ENCODE results near the gene OR2A42. TPM values are rescaled to one million over a fixed set of nuclear protein-coding genes. Genes with fewer than 3 reads are reported as not detected.
A peak's percentile ranks its signal among the peaks of the same experiment; 100 is the strongest.
"Not testable (repeated sequence)": the region's sequence is repeated elsewhere in the genome, so short reads cannot be mapped to it uniquely, and the experiment has no call there.

Gene OR2A42
- total RNA-seq, 2 donors from 2014 or later, result not detected

DNA sequence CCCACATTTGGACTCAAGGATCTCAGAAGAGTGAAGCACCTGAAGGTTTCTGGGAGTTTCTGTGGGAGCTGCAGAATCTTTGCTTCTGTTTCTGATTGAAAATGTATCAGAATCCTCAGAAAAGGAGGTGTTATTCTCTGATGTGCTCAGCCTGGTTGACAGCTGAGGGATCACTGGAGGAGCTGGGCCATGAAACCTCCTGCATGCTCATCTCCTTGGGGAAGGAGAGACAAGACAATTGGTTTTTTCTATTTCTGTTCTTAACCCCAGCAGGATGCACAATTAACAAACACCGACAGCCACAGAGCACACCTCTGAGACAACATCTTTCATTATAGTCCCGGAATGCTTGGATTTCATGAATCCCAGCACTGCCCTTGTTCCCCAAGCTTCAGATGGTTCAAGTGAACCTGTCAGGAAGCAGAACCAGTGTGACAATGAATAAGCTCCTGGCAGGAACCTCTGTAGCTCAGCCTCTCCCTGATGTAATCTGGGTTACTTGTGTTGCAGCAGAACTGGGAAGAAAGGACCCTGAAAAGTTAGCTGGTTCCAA, 799 bp downstream of the OR2A42 start:
- not testable (repeated sequence) for H3K27ac Mint-ChIP-seq; ATAC-seq; H3K9me3 Mint-ChIP-seq; H3K36me3 Mint-ChIP-seq; DNase-seq (ENCODE audit: low spot score in 2 of 2)

DNA sequence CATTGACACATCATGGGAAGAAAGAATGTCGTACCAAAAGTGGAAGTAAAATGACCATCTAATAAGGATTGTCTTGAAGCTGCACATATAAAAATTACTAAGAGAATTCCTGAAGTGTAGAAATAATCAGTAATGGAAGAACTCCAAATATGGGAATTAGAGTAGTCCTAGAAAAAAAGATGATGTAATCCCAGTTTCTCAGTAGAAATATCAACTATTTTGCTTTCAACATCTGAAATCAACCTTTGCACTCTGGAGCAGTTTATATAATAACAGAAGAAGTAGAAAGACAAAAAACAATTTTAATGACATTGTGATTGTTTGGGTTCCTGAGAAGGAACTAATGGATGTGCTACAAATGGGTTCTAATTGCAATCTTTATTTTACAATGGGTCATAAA, 6.4 kb downstream of the OR2A42 start:
- not testable (repeated sequence) for H3K27ac Mint-ChIP-seq; H3K9me3 Mint-ChIP-seq; ATAC-seq; DNase-seq (ENCODE audit: low spot score in 2 of 2); H3K36me3 Mint-ChIP-seq

DNA sequence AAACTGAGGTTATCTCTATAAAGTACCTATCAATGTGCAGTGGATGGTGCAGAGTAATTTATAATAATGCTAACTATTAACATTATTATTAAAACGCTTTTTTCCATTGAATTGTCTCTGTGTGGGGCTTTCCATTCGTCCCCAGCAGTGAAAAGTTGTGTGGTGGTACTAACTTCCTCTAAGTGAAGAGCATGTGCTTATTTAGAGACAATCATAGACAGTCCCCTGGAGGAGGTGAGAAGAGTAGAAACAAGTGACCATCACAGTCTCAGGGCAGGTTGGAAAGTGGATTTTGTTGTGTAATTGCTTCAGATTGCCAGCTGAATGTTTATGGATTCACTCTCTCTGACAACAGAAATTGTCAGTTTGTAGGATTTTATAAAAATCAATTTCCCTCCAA, 8.4 kb downstream of the OR2A42 start:
- H3K27ac Mint-ChIP-seq; H3K9me3 Mint-ChIP-seq; H3K36me3 Mint-ChIP-seq; ATAC-seq; DNase-seq (ENCODE audit: low spot score in 2 of 2): not testable (repeated sequence)

DNA sequence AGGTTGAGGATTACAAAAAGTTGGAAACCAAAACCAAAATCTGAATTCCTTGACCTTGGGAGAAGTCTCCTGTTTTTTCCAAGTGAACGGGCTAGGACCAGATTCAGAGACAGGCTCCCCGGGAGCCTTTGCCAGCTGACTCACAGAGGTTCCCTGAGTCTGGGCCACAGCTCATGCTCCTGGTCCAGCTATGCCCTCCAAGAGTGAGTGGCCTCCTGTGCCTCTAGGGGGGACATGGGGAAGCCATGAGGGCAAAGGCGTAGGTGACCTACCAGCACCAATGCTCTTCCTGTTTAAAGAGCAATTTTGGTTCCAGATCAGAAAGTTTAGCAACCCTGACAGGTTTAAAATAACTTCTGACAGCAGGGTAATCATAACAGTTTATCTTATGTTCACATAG, 10.6 kb downstream of the OR2A42 start:
- not testable (repeated sequence) for DNase-seq (ENCODE audit: low spot score in 2 of 2); H3K27ac Mint-ChIP-seq; ATAC-seq; H3K9me3 Mint-ChIP-seq; H3K36me3 Mint-ChIP-seq

DNA sequence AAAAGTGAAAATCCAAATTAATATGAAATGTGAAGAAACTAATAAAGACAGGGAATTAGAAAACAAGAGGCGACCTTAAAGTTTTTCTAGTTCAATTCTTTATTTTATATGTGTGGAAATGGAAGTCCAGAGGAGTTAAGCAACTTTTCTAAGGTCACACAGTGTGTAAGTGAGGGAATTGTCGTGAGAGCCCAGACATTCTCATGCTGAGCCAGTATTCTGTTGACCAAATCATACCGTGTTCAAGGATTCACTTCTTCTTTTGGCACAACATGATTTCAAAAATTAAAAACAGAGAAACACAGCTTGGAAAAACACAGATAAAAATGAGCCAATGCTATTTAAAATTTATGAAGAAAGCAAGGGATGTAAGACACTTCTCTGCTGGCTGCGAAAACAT, 12.5 kb downstream of the OR2A42 start:
- H3K9me3 Mint-ChIP-seq; ATAC-seq; H3K27ac Mint-ChIP-seq; DNase-seq (ENCODE audit: low spot score in 2 of 2); H3K36me3 Mint-ChIP-seq: not testable (repeated sequence)

DNA sequence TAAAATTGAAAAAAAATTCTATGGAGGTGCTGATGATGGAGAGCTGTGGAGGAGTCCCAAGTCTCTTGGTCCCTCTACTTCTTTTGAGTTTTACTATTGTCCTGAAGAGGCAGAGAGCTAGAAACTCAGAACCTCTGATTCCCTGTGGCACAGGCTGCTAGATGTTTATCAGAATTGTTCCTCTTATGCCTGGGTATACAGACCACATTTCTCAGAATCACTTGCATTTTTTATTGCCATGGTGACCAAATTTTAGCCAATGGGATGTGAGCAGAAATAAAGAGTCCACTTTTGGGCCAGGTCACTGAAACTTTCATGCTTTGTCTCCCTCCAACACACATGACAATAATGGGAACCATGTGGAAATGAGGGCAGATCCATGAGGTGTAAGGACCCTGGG, 15.7 kb downstream of the OR2A42 start:
- not testable (repeated sequence) for H3K36me3 Mint-ChIP-seq; DNase-seq (ENCODE audit: low spot score in 2 of 2); H3K27ac Mint-ChIP-seq; H3K9me3 Mint-ChIP-seq; ATAC-seq

DNA sequence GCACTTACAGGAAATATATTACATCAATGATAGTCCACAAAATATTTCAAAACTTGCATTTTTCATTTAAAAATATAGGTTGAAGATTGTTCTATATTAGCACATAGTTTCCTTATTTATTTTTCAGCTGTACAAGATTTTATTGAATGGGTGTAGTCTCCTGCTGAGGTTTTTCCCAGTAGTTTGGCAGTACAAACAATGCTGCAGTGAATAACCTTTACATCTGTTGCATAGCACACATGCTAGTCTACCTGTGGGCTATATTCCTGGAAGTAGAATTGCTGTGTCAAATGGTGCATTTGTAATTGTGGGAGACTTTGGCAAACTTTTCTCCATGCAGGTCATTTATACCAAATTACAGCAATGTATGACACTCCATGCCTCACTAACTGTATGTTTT, 18.9 kb downstream of the OR2A42 start:
- not testable (repeated sequence) for DNase-seq (ENCODE audit: low spot score in 2 of 2); H3K36me3 Mint-ChIP-seq; ATAC-seq; H3K27ac Mint-ChIP-seq; H3K9me3 Mint-ChIP-seq

DNA sequence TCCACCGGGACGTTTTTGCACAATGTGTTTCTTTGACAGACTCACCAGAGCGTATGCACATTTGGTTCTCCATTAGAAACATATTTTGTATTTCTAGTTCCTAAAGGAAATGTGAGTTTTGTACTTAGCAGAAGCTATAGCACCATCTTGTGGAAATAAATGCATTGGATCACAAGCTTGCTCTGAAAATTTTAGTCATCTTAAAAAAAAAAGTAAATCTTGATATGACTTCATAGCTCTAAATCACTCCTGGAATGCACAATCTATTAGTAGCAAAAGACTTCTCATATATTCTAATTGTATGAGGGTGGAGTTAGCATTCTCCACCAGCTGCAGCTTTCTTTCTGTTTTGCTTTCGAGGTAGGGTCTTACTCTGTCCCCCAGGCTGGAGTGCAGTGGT, 20.3 kb downstream of the OR2A42 start:
- peak; percentile 28 to 49 for ATAC-seq
- not testable (repeated sequence) for H3K27ac Mint-ChIP-seq; H3K36me3 Mint-ChIP-seq; DNase-seq (ENCODE audit: low spot score in 2 of 2); H3K9me3 Mint-ChIP-seq

DNA sequence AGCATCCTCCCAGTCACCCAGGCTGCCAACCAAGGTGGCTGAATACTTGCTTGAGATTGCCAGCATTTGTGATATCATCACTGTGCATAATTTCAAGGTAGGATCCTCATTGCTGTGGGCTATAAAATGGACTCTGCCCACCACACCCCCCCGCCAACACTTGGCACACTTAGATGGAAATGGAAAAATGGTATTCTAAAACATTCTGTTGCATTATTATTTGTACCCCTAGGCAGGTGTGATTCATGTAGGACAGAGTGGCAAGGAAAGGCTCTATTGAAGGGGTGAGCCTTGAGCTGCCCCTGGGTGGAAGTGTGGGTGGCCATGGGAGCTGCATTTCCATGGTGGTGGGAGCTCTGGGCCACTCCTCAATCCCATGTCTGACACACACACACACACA, 20.8 kb downstream of the OR2A42 start:
- ATAC-seq, H3K9me3 Mint-ChIP-seq: not testable (repeated sequence)

DNA sequence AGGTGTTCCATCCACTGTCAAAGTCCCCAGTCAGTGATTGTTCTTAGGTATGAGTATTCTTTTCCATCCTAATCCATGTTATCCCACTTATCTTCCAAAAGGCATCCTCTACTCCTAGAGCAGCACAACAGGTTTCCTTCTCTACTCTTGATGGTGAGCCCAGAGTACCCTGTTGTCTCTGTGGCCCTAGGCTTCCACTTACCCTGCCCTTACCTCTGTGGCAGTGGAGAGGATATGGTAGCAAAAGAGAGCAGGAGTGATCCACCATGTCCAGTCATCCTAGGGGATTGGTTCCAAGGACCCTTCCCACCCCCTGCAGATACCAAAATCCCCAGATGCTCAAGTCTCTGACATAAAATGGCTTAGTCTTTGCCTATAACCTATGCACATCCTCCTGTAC, 22.2 kb downstream of the OR2A42 start:
- DNase-seq (ENCODE audit: low spot score in 2 of 2); H3K9me3 Mint-ChIP-seq; H3K36me3 Mint-ChIP-seq; H3K27ac Mint-ChIP-seq; ATAC-seq: not testable (repeated sequence)

More for the DNA sequence above, 20.8 kb downstream of the OR2A42 start:
- not testable (repeated sequence) for H3K36me3 Mint-ChIP-seq; H3K27ac Mint-ChIP-seq; DNase-seq (ENCODE audit: low spot score in 2 of 2)

DNA sequence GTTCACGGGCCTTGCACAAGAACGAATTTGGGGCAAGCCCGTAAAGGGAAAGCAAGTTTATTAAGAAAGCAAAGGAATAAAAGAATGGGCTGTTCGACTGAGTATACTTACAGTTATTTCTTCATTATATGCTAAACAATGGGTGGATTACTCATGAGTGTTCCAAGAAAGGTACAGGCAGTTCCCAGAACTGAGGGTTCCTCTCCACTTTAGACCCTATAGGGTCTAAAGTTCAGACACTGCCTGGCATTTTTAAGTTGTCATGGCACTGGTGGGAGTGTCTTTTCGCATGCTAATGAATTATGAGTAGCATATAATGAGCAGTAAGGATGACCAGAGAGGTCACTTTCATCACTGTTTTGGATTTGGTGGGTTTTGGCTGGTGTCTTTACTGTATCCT, 34.1 kb downstream of the OR2A42 start:
- DNase-seq (ENCODE audit: low spot score in 2 of 2); H3K36me3 Mint-ChIP-seq; ATAC-seq; H3K9me3 Mint-ChIP-seq; H3K27ac Mint-ChIP-seq: not testable (repeated sequence)

DNA sequence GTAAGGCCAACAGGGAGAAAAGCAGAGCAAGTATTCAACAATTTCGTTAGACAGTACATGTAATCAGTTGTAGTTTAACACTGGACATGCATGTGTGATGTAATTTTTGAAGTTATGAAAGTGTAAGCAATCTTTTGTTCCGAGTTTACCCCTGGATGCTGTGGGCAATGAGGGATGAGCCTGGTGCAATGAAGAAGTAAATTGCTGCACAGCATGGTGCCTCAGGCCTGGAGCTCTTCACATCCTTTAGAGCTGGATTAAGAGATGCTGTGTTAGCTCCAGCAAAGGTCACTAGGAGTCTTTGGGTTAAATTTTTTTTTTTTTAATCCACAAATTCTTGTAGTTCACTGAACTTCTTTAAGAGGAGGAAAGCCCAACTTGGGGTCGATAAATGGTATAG, 36.3 kb downstream of the OR2A42 start:
- not testable (repeated sequence) for DNase-seq (ENCODE audit: low spot score in 2 of 2); H3K36me3 Mint-ChIP-seq; H3K9me3 Mint-ChIP-seq; ATAC-seq; H3K27ac Mint-ChIP-seq

DNA sequence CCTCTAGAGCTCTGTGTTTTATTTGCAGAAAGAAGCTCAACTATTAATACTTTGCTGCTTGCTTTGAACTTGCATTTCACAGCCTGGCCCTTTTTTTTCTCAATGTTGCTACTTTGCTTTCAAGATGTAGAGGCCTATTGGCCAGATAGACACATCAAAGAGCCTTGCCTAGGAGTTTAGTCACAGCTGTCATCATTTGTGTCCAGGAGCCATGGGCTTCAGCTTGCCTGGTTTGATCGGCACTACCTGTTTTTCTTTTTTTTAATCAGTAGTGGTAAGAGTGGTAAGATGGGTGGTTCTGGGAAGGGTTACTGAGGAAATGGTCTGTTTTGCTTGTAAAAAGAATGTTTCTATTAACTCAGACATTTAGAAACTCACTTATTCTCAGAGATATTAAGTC, 37.4 kb downstream of the OR2A42 start:
- DNase-seq (ENCODE audit: low spot score in 2 of 2); H3K9me3 Mint-ChIP-seq; H3K36me3 Mint-ChIP-seq; H3K27ac Mint-ChIP-seq: not testable (repeated sequence)
- peak; percentile 81 to 94 for ATAC-seq

DNA sequence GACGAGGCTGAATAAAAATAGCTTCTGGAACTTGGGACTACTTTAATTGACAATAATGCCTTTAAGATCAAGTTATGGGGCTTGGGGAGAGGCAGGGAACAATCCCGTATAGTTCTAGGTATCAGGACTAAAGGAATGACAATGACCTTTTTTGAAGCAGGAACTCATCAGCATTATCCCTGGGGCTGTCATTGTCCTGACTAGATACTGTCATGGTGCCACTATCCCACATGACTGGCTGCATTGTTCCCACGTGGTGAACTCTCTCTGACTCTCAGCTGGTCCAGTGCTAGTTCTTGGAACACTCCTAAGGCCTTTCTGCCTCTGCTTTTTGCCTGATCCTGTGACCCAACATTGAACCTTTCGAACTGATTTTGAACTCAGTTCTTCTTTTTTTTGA, 40.5 kb downstream of the OR2A42 start:
- not testable (repeated sequence) for ATAC-seq; H3K9me3 Mint-ChIP-seq; H3K36me3 Mint-ChIP-seq; H3K27ac Mint-ChIP-seq; DNase-seq (ENCODE audit: low spot score in 2 of 2)

DNA sequence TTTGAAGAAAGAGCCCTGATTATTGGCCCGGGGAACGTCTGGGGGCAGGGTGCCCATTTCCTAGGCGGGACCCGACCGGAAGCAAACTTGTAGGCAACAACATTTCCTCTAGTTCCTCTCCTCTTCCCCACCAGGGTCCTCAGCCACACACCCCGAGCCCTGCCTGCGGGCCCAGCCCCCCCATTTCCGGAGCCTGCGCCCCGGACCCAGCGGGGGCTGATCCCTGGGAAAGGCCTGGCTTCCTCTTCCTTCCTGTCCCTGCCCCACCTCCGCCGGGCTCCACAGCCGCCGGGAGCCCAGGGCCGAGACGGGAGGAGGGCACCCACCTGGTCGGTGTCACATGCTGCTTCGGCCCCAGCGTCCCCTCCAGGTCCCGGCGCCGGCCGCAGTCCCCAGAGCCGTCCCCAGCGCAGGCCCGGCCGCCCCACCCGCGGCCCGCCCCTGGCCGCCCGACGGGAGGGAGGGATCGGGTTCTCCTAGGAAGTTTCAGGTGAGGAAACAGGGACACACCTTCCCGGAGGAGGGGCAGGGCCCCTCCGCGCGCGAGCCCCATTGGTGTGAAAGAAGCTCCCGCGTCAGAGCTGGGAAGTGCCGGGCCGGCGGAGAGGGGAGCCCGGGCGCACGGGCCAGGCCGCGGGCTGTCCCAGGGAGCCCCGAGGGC, 44.1 kb downstream of the OR2A42 start, which contains the start of gene ARHGEF35:
ARHGEF35 (minus strand) TSS at position 622 of the 661 bp plus-strand sequence. CDS start 7,450 bp downstream, outside the sequence.
- ATAC-seq, result peak; percentile 75 to 83

DNA sequence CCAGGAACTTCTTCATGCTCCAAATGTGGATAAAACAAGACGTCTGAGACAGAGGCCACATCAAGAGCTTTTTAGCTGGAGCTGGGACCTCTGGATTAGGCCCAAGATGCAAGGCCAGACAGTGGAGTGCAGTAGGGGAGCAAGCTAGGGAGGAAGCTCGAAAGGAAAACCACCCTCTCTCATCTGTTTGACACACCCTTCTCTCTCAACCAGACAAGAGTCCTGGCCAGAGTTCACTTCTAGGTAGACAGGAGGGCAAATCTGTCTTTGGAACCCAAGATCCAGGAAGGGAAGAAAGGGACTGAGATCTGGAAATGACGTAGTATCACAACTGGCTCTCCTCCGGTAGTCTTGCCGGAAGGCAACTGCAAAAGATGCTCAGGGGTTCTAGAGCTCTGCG, 45.0 kb downstream of the OR2A42 start:
- DNase-seq (ENCODE audit: low spot score in 2 of 2); ATAC-seq; H3K27ac Mint-ChIP-seq; H3K36me3 Mint-ChIP-seq; H3K9me3 Mint-ChIP-seq: not testable (repeated sequence)

More for the DNA sequence above, 44.1 kb downstream of the OR2A42 start, which contains the start of gene ARHGEF35:
- not testable (repeated sequence) for H3K36me3 Mint-ChIP-seq; DNase-seq (ENCODE audit: low spot score in 2 of 2); H3K9me3 Mint-ChIP-seq; H3K27ac Mint-ChIP-seq

DNA sequence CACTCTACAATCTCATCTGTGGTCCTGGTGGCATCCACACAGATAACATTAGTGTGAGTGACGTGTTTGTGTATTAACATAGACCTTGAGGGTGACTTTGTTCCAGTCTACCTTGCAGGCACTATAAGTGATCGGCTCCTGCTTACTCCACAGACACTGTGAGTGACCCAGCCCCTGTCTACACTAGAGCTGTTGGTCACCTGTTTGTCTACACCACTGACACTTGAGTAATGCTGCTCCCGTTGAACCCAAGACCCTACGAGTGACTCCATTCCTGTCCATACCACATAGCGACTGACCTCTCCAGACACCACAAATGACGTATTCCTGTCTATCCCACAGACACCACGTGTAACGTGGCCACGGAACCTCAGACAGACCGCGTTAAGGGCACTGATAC, 45.6 kb downstream of the OR2A42 start:
- not testable (repeated sequence) for H3K9me3 Mint-ChIP-seq; DNase-seq (ENCODE audit: low spot score in 2 of 2); H3K27ac Mint-ChIP-seq; H3K36me3 Mint-ChIP-seq
- peak in 1 of 2 donors; percentile 22 for ATAC-seq

DNA sequence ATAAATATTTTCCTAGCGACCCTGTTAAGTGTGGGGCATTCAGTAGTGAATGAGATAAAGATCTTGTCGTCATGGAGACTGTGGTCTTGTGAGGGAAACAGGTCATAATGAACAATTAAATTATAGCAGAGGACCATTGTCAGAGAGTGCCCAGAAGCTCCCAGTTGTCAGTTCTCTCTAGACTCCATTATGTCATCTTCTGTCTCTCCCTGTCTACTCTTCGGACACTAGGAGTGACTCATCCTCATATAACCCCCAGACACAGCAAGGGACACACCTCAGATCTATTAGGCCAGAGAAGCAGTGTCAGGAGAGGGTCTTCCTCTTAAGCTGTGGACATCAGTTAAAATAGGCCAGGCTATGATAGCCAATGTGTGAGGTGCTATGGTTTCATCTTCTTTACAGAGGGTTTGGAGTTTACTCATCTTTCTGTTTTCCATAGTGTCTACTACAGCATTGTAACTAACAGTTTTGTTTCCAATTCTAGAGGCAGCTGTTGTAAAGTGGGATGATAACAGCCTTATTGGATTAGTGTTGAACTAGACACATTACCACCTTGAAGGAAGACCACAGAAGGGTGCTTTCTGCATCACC, 50.7 kb downstream of the OR2A42 start:
- H3K36me3 Mint-ChIP-seq; DNase-seq (ENCODE audit: low spot score in 2 of 2): not testable (repeated sequence)

More for the DNA sequence above, 50.7 kb downstream of the OR2A42 start:
- not testable (repeated sequence) for H3K9me3 Mint-ChIP-seq, H3K27ac Mint-ChIP-seq
- peak; percentile 35 to 69 for ATAC-seq

Measured in activated naive CD4-positive, alpha-beta T cell treated with anti-CD3 and anti-CD28 coated beads, Interleukin-2, amount 50 U/mL, for 72 hours (primary cell).